ENCODE data around the gene CYTH3. TPM values are rescaled to one million over a fixed set of nuclear protein-coding genes. Genes with fewer than 3 reads are reported as not detected.

CYTH3 gene
- total RNA-seq (10 to 100 TPM in 1 of 6 donors, 1 to 10 TPM in 5; 3.4 to 12.5 (median 4.5) TPM), polyA plus RNA-seq (1 to 10 TPM; 4.0 to 5.4 TPM)

GRCh38 chr7:6272481-6273323 is at the start of gene CYTH3:
TSS of gene CYTH3 (minus strand) at chr7:6272624. CDS start at chr7:6272507, 117 bp downstream.
- 5 to 8% methylated on average over 41 to 67 of the region's 67 CpGs for WGBS, 2 donors
- peak; percentile 95 to 97 (median 96) for ATAC-seq
- TF ChIP-seq CTCF (IDR thresholded peaks at IDR 0.05): no peak
- DNase-seq: peak; percentile 71 to 95 (median 88)
- Histone ChIP-seq H3K27ac (no peak within 1 kb of the TSS), H3K36me3 (no peaks in the 10 kb centered on the region), H3K4me3 (peak within 1 kb of the TSS; percentile 78 to 92 (median 86)), H3K4me1 (peaks cover 0 to 16% (median 9%) of the 10 kb centered on the region in 3 donors), H3K9me3 (no peaks in the 10 kb centered on the region), H3K27me3 (no peaks in the 10 kb centered on the region)
- intact Hi-C loops (cut with DNase I): no loop called here
- FAIRE-seq: no peak

- no peaks in the 10 kb centered on the region for H3K27me3 ChIP-seq
- FAIRE-seq (no peak), DNase-seq (no peak), ATAC-seq (no peak)
- no peaks in the 10 kb centered on the region for H3K4me1 ChIP-seq
- no peaks in the 10 kb centered on the region for H3K36me3 ChIP-seq
- H3K9me3 ChIP-seq: no peaks in the 10 kb centered on the region
- 7 to 14% methylated on average over 1 of the region's 1 CpG for WGBS, 2 donors
- no peak overlapping the region for H3K4me3 ChIP-seq
- intact Hi-C loops (cut with DNase I): no loop called here
- TF ChIP-seq CTCF (IDR thresholded peaks at IDR 0.05): no peak
- no peak overlapping the region for H3K27ac ChIP-seq
Measured at GRCh38 chr7:6320791-6321190, 48.4 kb upstream of the CYTH3 start.

- intact Hi-C loops (cut with DNase I): no loop called here
- peak in 3 of 6 donors; percentile 9 to 18 (median 15) for DNase-seq
Measured at GRCh38 chr7:6317797-6318438, 45.5 kb upstream of the CYTH3 start.

GRCh38 chr7:6316226-6316625 is 43.8 kb upstream of the CYTH3 start:
- no peak for FAIRE-seq
- H3K4me1 ChIP-seq: no peaks in the 10 kb centered on the region
- H3K4me3 ChIP-seq: no peak overlapping the region
- DNase-seq: no peak
- intact Hi-C loops (cut with DNase I): no loop called here
- no peaks in the 10 kb centered on the region for H3K36me3 ChIP-seq
- ATAC-seq: no peak
- 89% methylated on average over 6 of the region's 6 CpGs for WGBS, 2 donors
- no peaks in the 10 kb centered on the region for H3K27me3 ChIP-seq
- H3K27ac ChIP-seq: no peak overlapping the region
- no peak for TF ChIP-seq CTCF (IDR thresholded peaks at IDR 0.05)
- no peaks in the 10 kb centered on the region for H3K9me3 ChIP-seq

More at GRCh38 chr7:6317797-6318438, 45.5 kb upstream of the CYTH3 start:
- no peaks in the 10 kb centered on the region for H3K4me1 ChIP-seq
- FAIRE-seq (no peak), ATAC-seq (peak in 3 of 4 donors; percentile 47 to 65 (median 58))
- H3K36me3 ChIP-seq: no peaks in the 10 kb centered on the region
- no peaks in the 10 kb centered on the region for H3K27me3 ChIP-seq
- 57 to 62% methylated on average over 16 of the region's 16 CpGs for WGBS, 2 donors
- no peaks in the 10 kb centered on the region for H3K9me3 ChIP-seq
- no peak for TF ChIP-seq CTCF (IDR thresholded peaks at IDR 0.05)
- no peak overlapping the region for H3K4me3 ChIP-seq
- H3K27ac ChIP-seq: no peak overlapping the region
